ENCODE results near the gene DUSP1.

The DUSP1 gene

DNA sequence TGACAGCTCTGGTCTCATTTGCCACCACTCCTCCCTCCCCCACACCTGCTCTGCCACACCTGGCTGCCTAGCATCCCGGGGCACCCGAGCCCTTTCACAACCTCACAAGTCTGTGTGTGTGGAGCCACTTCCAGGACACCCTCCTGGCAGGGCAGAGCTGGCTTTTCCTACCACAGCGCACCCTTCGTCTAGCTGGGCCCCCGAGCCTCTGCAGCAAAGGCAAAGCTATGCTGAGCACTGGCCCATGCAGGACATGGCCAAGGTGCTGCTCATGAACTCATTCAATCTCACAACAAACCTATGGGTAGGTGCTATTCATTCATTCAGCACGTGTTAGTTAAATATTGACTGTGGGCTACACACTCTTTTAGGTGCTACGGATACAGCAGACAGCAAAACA is 43.4 kb downstream of the DUSP1 start:
- Histone ChIP-seq H3K9ac (ENCODE audit: low read length) (no peak overlapping the region), H3K4me3 (ENCODE audit: low read length) (no peak overlapping the region), H3K4me1 (ENCODE audit: control insufficient read depth, insufficient read depth, low read length) (peaks cover 41% of the 10 kb centered on the region), H3K27me3 (ENCODE audit: control insufficient read depth, insufficient read depth, low read length) (no peaks in the 10 kb centered on the region), H3K36me3 (ENCODE audit: control insufficient read depth, insufficient read depth, low read length) (no peaks in the 10 kb centered on the region), H3K9me3 (ENCODE audit: control insufficient read depth, low read length) (no peaks in the 10 kb centered on the region)

DNA sequence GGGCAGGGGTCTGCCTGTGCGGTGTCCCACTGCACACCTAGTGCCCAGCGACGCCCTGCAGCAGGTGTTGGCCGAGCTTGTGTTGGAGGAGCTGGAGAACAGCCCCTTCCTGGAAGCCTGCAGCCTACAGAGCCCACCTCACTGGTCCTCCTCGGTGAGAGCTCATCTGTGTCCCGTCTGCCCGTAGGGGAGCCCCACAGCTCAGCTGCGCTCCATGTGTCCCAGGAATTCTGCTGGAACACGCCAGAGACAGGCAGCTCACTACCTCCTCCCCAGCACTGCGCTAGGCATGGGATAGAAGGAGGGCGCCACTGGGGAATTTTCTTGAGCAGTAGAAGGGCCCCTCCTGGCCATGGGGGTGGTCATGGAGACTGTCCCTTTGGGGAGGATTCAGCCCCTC is 44.0 kb downstream of the DUSP1 start:
- Histone ChIP-seq H3K4me1 (ENCODE audit: control insufficient read depth, insufficient read depth, low read length) (peaks cover 35% of the 10 kb centered on the region), H3K9ac (ENCODE audit: low read length) (no peak overlapping the region), H3K4me3 (ENCODE audit: low read length) (no peak overlapping the region)

DNA sequence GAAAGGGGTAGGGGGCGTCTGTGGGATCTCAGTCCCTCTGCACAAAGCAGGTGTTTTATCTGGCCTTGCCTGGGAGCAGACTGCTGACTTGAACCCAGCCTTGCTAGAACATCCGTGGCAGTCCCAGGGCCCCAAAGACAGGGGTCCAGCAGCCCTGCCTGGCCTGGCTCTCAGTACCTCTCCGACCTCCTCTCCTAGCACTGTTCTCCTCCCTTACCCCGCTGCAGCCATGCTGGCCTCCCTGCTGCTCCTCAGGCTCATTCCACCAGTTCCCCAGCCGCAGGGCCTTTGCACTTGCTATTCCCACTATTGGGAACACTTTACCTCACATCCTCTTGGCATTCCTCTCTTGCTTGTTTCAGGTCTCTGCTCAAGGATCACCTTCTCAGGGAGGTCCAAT is 45.2 kb downstream of the DUSP1 start:
- Histone ChIP-seq H3K9me3 (ENCODE audit: control insufficient read depth, low read length) (no peaks in the 10 kb centered on the region), H3K4me1 (ENCODE audit: control insufficient read depth, insufficient read depth, low read length) (peaks cover 24% of the 10 kb centered on the region), H3K36me3 (ENCODE audit: control insufficient read depth, insufficient read depth, low read length) (no peaks in the 10 kb centered on the region), H3K27me3 (ENCODE audit: control insufficient read depth, insufficient read depth, low read length) (no peaks in the 10 kb centered on the region), H3K4me3 (ENCODE audit: low read length) (no peak overlapping the region), H3K9ac (ENCODE audit: low read length) (no peak overlapping the region)

More for the DNA sequence above, 44.0 kb downstream of the DUSP1 start:
- Histone ChIP-seq H3K9me3 (ENCODE audit: control insufficient read depth, low read length) (no peaks in the 10 kb centered on the region), H3K27me3 (ENCODE audit: control insufficient read depth, insufficient read depth, low read length) (no peaks in the 10 kb centered on the region), H3K36me3 (ENCODE audit: control insufficient read depth, insufficient read depth, low read length) (no peaks in the 10 kb centered on the region)

DNA sequence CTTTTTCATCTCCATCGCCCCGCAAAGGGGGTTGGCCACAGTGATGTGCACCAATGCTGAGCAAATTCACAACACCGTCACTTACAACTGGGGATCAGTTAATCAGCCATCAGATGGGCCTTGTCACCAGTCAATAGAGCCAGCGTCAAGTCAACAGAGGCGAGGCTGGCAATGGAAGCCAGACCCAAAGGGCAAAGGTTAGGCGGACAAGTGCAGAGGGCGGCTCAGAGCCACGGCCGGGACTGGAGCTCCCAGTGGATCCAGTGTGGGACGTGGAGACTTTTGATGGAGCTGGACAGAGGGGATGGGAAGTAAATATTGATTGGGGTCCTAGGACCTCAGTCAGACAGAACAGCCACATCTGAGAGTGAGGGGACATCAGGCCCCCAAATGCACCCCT is 45.7 kb downstream of the DUSP1 start:
- Histone ChIP-seq H3K4me3 (ENCODE audit: low read length) (no peak overlapping the region), H3K9ac (ENCODE audit: low read length) (no peak overlapping the region), H3K9me3 (ENCODE audit: control insufficient read depth, low read length) (no peaks in the 10 kb centered on the region), H3K36me3 (ENCODE audit: control insufficient read depth, insufficient read depth, low read length) (no peaks in the 10 kb centered on the region), H3K4me1 (ENCODE audit: control insufficient read depth, insufficient read depth, low read length) (peaks cover 24% of the 10 kb centered on the region), H3K27me3 (ENCODE audit: control insufficient read depth, insufficient read depth, low read length) (no peaks in the 10 kb centered on the region)

DNA sequence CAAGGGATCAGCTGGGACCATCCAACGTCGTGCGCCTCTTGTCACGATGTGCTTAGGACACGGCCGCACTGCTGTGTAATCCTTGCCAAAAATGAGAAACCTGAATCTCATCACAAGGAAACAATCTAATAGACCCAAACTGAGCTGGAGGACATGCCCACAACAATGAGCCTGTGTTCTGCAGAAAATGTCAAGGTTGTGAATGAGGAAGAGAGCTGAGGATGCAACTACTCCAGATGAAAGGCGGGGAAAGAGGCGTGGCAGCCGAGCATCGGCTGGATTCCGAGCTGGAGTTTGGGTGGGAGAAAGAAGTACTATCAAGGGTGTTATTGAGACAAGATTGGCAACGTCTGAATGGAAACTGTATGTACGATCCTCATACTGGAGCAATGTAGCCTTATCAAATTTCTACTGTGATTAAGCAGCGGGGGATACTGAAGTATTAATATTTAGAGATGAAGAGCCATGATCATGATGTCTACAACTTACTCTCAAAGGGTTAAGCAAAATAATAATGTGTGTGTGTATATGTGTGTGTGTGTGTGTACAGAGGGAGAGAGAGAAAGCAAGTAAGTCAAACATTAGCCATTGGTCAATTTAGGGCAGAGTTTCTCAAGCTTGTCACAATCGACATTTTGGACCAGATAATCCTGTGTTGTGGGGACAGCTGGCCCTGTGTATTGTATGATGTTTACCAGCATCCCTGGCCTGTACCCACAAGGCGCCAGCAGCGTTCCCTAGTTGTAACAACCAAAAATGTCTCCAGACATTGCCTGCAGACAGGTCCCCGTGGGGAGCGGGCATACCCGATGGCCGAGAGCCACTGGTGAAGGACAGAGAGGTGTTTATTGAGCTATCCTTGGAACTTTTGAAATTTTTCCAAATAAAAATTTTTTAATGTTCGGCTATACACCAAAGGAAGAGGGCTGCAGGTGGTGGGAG is 46.5 kb downstream of the DUSP1 start:
- H3K27me3 ChIP-seq (ENCODE audit: control insufficient read depth, insufficient read depth, low read length), result no peaks in the 10 kb centered on the region
- no peaks in the 10 kb centered on the region for H3K9me3 ChIP-seq (ENCODE audit: control insufficient read depth, low read length)
- no peak overlapping the region for H3K4me3 ChIP-seq (ENCODE audit: low read length)
- H3K4me1 ChIP-seq (ENCODE audit: control insufficient read depth, insufficient read depth, low read length), result peaks cover 24% of the 10 kb centered on the region
- H3K36me3 ChIP-seq (ENCODE audit: control insufficient read depth, insufficient read depth, low read length), result no peaks in the 10 kb centered on the region
- no peak overlapping the region for H3K9ac ChIP-seq (ENCODE audit: low read length)

DNA sequence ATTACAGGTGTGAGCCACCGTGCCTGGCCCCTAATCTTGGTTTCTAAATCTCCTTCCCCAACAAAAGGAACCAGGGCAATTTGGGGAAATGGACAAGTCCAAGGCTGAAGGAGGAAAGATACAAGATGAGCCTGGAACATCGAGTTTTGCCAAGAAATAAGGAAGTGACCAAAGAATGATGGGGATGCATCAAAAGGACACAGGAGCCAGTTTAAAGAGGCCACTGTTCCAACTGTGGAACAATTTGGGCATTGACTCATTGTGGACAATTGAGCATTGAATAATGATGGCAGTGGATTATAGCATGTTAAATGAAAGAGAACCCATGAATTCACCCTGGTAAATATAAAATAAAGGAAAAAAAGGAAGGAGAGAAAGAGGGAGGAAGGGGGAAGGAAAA is 47.5 kb downstream of the DUSP1 start:
- Histone ChIP-seq H3K9ac (ENCODE audit: low read length) (no peak overlapping the region), H3K9me3 (ENCODE audit: control insufficient read depth, low read length) (no peaks in the 10 kb centered on the region), H3K4me3 (ENCODE audit: low read length) (no peak overlapping the region), H3K27me3 (ENCODE audit: control insufficient read depth, insufficient read depth, low read length) (no peaks in the 10 kb centered on the region), H3K4me1 (ENCODE audit: control insufficient read depth, insufficient read depth, low read length) (peaks cover 24% of the 10 kb centered on the region), H3K36me3 (ENCODE audit: control insufficient read depth, insufficient read depth, low read length) (no peaks in the 10 kb centered on the region)

DNA sequence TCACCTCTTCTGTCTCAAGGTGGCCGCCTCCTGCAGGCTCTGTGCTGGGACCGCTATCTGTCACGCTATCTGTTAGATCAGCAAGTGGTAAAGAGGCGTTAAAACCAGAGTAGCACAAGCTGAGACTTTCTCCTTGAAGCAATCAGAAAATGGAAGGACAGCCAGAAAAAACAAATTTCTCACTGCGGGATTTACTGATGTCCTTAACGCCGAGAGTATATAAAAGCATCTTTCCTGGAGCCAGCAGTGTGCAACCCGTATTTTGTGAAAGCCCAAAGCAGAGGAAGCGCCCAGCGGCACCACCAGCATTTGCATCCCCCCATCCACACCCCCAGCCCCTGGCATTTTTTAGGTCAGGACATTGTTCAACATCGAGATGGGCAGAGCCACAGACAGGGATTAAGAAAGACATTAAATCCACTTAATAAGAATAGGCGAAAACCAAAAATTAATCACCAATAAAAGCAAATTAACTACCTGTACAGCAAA is 48.6 kb downstream of the DUSP1 start:
- Histone ChIP-seq H3K9me3 (ENCODE audit: control insufficient read depth, low read length) (no peaks in the 10 kb centered on the region), H3K9ac (ENCODE audit: low read length) (no peak overlapping the region), H3K36me3 (ENCODE audit: control insufficient read depth, insufficient read depth, low read length) (no peaks in the 10 kb centered on the region), H3K4me1 (ENCODE audit: control insufficient read depth, insufficient read depth, low read length) (peaks cover 24% of the 10 kb centered on the region), H3K4me3 (ENCODE audit: low read length) (no peak overlapping the region), H3K27me3 (ENCODE audit: control insufficient read depth, insufficient read depth, low read length) (no peaks in the 10 kb centered on the region)

DNA sequence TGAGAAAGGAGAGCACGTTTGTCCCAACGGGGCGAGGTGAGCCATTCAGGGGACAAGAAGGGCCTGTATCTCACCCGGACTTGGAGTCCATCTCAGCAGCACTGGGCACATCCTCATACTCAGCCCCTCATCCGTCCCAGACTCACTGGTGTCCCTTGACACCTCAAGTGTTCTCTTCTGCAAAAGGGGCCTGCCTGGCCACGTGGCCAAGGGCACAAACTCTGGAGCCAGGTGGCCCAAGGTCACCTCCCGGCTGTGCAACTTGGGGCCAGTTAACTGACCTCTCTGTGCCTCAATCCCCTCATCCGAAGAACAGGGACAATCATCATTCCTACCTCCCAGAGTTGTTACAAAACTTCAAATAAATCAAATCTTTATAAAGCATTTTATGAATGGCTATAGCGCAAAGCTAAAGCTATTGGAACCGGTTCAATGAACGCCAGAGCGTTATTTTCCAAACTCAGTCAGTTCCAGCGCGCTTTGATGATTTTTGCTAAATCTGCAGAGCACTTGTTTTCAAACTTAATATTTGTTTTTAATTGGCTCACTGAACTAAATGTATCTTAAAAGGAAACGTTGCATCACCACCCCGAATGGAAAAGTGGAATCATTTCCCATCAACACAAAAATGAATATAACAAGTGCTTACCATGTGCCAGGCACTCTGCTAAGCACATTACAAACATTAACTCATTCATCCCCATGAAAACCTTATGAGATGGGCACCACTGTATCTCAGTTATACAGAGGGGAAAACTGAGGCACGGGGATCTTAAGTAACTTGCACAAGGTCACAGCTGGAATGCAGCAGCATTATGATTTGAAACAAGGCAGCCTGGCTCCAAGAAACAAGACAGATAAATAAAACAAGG is 49.3 kb downstream of the DUSP1 start:
- H3K9me3 ChIP-seq (ENCODE audit: control insufficient read depth, low read length), result no peaks in the 10 kb centered on the region
- H3K4me3 ChIP-seq (ENCODE audit: low read length), result no peak overlapping the region
- H3K27me3 ChIP-seq (ENCODE audit: control insufficient read depth, insufficient read depth, low read length), result no peaks in the 10 kb centered on the region
- H3K4me1 ChIP-seq (ENCODE audit: control insufficient read depth, insufficient read depth, low read length), result peaks cover 27% of the 10 kb centered on the region
- no peak overlapping the region for H3K9ac ChIP-seq (ENCODE audit: low read length)
- no peaks in the 10 kb centered on the region for H3K36me3 ChIP-seq (ENCODE audit: control insufficient read depth, insufficient read depth, low read length)

DNA sequence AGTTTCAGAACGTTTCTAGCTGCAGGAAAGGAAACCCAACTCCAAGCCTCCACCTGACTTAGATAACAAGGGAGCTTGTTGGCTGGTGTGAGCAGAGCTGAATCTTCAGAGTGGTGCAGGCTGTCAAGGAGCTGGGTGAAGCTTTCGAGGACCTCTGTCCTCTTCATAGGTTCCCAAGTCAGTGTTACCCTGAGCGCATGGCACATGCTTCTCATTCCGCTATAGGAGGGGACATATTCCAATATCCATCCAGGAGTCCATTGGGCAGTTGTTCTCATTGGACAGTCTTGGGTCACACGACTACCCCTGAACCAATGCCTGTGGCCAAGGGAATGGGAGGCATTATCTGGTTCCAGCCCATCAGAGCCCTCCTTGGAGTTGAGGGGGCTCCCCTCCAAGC is 50.3 kb downstream of the DUSP1 start:
- Histone ChIP-seq H3K36me3 (ENCODE audit: control insufficient read depth, insufficient read depth, low read length) (no peaks in the 10 kb centered on the region), H3K4me1 (ENCODE audit: control insufficient read depth, insufficient read depth, low read length) (peaks cover 22% of the 10 kb centered on the region), H3K4me3 (ENCODE audit: low read length) (no peak overlapping the region), H3K27me3 (ENCODE audit: control insufficient read depth, insufficient read depth, low read length) (no peaks in the 10 kb centered on the region), H3K9me3 (ENCODE audit: control insufficient read depth, low read length) (no peaks in the 10 kb centered on the region), H3K9ac (ENCODE audit: low read length) (no peak overlapping the region)

DNA sequence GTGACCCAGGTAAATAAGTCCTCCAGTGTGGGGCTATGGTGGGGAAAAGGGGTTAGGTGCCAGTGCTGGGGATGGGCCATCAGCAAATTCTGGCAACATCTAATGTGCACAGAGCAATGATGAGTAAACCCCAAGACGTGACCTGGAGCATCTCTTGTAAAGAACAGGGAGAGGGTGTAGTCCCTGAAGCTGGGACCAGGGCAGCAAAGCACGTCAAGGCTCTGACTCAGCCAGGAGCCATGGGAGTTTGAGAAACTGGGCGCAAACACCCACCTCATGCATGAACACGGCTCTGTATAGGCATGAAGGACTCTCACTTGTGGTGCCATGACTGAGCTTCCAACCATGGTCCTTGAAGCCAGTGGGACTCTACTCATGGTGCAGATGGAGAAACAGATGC is 51.8 kb downstream of the DUSP1 start:
- peaks cover 16% of the 10 kb centered on the region for H3K4me1 ChIP-seq (ENCODE audit: control insufficient read depth, insufficient read depth, low read length)
- H3K9ac ChIP-seq (ENCODE audit: low read length), result no peak overlapping the region
- no peak overlapping the region for H3K4me3 ChIP-seq (ENCODE audit: low read length)
- no peaks in the 10 kb centered on the region for H3K36me3 ChIP-seq (ENCODE audit: control insufficient read depth, insufficient read depth, low read length)
- no peaks in the 10 kb centered on the region for H3K9me3 ChIP-seq (ENCODE audit: control insufficient read depth, low read length)
- no peaks in the 10 kb centered on the region for H3K27me3 ChIP-seq (ENCODE audit: control insufficient read depth, insufficient read depth, low read length)

DNA sequence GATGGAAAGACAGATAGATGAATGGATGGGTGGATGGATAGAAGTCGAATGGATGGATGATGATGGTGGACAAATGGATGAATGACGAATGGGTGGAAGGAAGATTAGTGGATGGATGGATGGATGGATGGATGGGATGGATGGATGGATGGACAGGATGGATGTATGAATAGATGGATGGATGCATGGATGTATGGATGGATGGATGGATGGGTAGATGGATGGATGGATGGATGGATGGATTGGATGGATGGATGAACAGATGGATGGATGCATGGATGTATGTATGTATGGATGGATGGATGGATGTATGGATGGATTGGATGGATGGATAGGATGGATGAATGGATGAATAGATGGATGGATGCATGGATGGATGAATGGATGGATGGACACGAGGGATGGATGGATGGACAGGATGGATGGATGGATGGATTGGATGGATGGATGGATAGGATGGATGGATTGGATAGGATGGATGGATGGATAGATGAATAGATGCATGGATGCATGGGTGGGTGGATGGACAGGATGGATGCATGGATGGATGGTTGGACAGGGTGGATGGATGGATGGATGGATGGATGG is 52.4 kb downstream of the DUSP1 start:
- H3K9ac ChIP-seq (ENCODE audit: low read length), result no peak overlapping the region
- no peaks in the 10 kb centered on the region for H3K9me3 ChIP-seq (ENCODE audit: control insufficient read depth, low read length)
- H3K27me3 ChIP-seq (ENCODE audit: control insufficient read depth, insufficient read depth, low read length), result peaks cover 3% of the 10 kb centered on the region
- H3K36me3 ChIP-seq (ENCODE audit: control insufficient read depth, insufficient read depth, low read length), result no peaks in the 10 kb centered on the region
- H3K4me3 ChIP-seq (ENCODE audit: low read length), result no peak overlapping the region
- peaks cover 17% of the 10 kb centered on the region for H3K4me1 ChIP-seq (ENCODE audit: control insufficient read depth, insufficient read depth, low read length)

All from mucosa of stomach (tissue), 1 donor.